IPS DF 19.7 (cell line): ENCODE data around the gene DMD.

Experiments used
- DNase-seq: peaks from one replicate; pipeline ENCODE4 v3.0.0-alpha.2; 2013; ENCODE audit warnings: low read depth, low spot score

Gene DMD

DNA sequence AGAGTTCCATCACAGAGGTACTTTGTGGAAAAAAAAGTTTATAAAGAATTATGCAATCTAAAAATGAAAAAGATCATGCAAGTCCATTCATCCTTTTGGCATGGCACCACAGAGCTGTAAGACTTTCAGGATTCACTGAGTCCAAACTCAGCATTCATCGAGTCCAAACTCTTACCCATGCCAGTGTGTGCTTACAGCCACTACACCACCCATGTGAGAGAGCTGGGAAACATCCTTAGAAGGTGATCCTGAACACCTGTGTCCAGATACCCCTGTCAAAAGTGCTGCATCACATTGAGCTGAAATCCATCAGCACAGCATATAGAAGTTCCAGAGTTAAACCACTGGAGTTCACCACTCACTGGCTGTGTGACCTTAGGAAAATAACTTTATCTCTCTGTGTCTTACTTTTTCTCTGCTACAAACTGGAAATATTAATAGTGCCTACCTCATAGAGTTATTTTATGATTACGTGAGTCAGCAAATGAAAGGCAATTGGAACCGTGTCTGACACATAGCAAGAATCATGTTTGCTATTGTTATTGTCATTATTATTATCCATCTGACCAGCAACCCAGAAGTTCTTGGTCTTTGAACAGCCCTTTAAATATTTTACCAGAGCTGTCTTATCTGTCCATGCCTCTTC, 2024.5 kb downstream of the DMD start:
- no peak for DNase-seq

DNA sequence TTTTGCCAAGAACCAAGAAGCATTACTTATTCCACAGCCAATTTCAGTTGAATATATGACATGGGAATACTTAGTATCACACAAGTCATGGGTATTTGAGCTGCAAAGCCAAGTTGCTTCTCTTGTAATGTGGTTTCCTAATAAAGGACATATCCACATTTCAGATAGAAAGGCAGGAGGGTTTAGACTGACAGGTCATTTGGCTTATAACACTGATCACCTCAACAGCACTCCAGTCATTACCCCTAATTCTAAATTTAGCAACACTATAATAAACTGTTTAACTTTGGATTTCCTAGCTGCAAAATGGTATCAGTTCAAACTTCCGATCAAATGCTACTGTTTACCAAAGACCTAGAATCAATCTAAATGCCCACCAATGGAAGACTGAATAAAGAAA, 2025.5 kb downstream of the DMD start:
- DNase-seq: no peak

DNA sequence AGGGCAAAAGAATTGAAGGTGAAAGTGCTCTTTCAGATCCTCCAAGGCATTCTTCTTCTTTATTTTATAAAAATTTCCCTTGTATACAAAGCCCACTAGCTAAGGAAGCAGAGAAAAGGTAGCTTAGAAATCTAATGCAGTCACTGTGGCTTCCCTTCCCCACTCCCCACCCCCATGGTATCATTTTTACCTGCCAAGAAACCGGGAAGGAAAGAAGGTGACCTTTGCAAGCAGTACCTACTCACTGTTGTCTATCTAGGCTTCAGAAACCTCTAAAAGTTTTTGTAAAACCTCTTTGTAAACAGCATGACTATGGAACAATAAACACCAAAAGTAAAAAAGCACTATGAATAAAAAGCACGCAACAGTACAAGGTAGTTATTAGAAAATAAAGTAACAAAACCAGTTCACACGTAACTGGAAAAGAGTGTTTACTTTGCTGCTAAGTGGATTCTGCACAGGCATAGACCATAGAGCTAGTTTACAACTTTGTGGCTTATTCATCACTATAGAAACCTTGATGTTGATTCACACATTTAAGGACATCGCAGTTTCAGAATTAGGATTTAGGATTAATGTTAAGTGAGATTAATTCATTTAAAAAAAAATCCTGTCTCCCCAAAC, 2029.9 kb downstream of the DMD start:
- DNase-seq: no peak

DNA sequence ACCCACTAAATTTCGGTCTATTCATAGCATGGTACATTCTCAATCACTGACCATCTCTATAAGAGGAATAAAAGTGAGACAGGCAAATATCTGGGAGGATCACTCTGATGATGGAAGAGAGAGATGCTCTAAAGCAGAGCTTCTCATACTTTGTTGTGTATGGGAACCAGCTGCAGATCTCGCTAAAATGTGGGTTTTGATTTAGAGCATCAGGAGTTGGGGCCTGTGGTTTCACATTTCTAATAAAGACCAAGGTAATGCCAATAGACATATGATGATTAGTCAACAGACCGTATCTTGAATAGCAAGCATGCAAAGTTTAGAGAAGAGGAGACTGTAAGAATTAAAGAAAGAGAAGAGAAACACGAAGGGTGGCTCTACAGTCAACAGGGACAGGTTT, 2032.1 kb downstream of the DMD start:
- no peak for DNase-seq

DNA sequence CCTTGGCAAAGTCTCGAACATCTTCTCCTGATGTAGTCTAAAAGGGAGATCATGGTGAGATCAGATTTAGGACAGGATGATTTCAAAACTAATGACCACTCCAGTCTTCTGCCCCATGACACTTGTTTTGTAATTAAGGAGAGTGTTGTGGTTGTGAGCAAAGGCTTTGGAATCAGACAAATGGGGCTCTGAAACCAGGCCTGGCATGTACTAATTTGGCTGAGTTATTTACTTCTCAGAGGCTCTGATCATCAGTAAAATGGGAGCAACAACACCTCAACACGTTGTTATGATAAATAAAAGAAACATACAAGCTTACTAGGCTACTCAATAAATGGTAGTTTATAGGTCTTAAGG, 2032.6 kb downstream of the DMD start:
- no peak for DNase-seq

DNA sequence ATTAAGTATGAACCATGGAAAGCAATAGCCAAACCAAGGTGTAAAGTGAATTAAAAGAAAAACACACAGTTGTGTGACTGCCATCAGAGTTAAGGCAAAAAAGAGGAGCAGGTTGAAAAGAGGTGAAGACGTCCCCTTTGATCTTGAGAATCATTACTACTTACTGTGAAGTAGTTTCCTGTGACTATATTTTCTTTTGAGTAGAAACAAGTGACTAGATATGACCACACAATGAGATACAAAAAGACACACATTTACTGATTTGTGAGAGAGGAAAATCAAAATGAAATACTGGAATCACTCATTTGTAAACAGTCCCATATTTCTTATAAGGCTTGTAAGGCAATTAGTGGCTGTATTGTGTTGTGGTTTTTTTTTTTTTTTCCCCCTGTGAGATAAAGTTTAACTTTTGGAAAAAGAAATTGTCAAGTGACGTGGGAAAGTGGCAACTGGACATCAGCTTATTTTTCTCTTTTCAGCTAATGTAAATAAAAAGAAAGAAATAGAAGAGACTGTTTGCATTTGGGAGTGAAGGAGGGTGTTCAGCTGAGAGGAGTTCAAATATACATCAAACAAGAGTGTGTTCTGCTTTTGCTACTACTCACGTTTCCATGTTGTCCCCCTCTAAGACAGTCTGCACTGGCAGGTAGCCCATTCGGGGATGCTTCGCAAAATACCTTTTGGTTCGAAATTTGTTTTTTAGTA, 2033.1 kb downstream of the DMD start:
- DNase-seq: no peak

DNA sequence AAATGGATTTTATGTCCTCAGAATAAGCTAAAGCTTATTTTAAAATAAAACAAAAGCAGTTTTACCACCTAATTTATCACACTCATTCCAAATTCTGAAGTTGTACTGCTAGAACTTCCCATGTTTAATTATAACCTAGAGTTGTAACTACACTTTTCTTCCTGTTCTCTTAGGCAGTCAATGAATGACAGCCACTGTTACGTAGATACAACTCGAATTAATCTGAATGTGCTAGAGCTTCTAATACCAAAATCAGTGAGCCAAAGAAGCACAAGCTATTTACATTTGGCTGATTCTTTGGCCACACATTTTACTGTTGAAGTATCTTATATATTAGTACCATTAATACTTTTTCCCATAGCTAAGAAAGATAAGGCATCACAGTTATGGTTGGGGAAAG, 2040.6 kb downstream of the DMD start:
- DNase-seq: no peak

DNA sequence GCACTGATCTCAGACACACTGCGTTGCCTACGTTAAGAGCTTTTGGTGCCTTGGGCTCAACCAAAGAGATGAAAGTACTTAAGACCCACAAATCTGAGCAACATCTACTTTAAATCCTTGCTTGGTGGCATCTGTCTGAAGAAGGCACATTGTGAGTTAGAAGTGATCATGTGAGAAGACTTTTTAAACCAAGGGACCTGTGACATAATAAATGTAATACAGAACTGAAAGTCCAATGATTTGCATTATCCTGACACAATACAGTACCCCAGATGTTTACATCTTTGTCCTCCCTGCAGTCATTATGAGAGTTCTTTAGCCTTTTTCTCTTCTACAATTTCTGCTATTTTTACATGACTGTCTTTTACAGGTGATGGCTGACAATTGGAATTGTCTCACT, 2042.8 kb downstream of the DMD start:
- DNase-seq: no peak

DNA sequence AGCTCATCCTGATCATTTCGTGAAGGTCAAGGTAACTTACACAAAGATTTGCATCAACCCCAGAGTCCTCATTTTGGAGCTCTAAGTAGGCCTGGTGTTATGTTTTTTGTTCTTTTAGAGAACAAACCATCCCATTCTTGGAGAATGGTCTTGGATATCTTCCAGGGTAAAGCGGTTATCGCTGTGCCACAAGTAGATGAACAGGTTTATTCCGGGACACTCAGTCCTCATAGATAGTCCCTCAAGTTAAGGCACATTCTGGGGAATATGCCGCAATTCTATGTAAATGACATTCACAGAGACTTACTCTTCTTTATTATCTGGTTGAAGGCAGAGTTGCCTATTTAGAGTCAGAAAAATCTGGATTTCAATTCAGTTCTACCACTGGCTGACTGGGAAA, 2044.5 kb downstream of the DMD start:
- DNase-seq: no peak

DNA sequence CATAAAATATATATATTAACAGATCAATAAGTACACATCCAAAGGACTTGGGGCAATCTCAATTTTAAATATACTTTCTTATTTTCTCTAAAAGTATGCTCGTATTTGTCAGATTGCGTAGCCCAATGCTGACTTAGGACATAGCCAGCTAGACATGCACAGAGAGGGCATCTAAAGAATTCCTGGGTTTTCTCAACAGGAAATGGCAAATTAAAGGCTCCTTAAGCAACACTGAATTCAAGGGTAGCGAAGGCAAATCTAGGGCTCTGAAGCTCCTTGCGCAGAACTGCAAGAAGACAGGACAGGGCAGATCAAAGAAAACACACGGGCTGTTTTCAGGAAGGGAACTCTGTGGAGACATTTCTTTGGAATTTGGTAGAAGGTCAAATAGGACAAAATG, 2044.9 kb downstream of the DMD start:
- no peak for DNase-seq

DNA sequence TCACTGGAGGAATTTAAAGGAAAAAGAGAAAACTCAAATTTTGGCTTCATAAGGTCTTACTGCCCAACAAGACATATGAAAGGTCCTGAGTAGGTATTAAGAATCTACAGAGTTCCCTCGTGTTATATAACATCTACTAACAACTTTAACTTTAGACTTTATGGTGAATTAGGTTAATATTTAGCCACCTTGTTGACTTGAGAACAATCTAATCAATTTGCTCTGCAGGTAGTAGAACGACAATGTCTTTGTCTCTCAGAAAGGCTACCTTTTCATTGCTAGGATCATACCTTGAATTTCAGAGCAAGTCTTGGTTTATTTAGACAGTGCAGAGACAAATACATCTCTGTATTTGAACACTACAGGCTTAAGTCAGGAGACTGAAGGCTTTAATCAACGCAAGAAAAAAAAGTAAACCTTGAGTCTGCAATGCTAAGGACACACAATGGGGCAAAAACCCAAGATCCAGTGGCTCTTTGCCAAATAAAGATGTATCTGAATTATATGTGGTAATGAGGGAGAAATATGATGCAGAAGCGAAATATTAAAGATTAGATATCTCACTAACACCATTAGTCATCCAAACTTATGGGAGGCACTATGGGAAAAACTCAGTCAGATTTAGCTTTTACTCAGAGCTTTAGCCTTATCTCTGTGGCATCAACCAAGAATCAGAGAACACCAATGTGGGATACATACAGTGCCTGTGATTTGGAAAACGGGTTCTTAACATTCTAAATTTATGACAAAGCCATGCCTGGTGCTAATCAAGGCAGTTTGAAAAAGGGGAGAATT, 2045.9 kb downstream of the DMD start:
- DNase-seq: no peak

DNA sequence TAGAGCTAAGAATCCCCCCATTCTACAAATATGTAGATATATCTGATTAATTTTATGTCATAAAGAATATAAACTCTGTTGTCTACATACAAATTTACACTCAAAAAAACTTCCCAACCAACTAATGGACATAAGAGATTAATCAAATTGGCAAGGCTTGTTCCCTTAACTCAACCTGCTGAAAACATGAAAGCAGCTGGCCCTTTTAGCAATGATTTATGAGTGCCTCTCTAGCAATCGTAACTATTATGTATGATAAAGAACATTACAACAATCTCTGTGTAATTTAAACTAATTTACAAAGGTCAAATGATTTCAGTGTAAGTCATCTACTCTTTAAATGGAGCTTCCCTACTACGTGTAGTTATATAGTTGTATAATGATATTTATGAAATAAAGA, 2056.4 kb downstream of the DMD start:
- DNase-seq: no peak

DNA sequence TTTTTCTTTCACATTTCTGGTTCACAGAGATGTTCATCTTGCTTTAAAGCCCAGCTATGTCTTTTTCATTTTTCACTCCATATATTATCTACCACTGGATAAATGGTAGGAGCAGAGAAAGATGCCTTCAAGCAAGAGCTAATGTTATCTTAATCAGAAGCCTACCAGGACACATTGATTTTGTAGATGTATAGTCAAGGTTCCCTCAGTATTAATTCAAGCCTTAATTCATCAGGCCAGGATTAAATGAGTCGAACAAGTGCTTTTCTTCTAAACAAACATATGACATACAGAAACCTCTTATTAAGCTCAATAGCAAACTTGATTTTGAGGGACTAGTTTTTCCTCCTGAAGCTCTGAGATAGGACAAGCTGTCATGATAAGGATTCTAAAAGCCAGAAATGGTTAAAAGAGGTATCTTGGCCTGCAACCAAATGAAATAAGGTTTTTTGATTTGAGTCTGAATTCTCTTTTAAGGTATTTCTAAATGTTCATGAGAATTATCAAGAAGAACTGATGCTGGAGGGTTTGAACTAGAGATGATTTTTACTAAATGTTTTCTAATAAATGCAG, 2057.8 kb downstream of the DMD start:
- no peak for DNase-seq

DNA sequence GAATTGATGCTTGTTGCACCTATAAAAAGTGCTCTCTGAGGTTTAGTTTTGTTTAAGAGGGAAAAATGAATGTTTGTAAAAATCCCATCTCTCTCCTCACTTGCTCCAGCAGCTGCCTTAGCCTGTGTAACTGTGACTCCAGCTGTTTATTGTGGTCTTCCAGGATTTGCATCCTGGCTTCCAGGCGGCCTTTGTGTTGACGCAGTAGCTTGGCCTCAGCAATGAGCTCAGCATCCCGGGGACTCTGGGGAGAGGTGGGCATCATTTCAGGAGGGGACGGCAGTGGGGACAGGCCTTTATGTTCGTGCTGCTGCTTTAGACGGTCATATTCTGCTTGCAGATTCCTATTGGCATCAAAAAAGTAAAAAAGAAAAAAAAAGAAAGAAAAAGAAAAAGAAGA, 2064.2 kb downstream of the DMD start:
- no peak for DNase-seq

DNA sequence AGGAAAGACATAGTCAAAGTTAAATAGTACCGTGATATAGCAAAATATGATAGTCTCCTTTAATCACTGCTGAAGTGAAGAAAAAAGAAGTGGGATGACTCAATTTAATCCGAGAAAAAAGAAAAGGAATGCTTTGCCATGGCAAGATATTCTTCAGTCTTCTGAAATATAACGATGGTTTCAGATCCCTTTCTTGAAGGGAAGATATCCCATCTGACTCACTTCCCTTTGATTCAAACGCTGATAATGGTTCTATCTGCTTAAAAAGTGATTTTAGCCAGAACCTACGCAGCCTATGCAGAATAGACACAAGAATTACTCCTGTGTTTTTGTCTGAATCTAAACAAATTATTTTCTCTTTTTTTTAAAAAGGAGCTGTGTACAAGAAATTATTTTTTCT, 2071.4 kb downstream of the DMD start:
- DNase-seq: no peak

DNA sequence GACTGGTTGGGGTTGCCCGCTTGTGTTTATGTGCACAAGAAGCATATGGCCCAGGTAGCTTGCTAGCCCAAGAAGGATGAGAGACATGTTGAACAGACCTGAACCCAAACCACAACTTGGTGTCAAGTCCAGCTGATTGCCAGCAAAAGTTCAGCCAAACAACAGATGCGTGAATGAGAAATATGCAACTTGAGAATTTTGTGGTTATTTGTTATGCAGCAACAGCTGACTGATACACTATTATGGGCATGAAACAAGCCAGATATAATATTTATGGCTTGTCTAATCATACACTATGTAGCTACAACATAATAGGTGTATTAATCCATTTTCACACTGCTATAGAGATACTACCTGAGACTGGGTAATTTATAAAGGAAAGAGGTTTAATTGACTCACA, 2073.2 kb downstream of the DMD start:
- DNase-seq: no peak

DNA sequence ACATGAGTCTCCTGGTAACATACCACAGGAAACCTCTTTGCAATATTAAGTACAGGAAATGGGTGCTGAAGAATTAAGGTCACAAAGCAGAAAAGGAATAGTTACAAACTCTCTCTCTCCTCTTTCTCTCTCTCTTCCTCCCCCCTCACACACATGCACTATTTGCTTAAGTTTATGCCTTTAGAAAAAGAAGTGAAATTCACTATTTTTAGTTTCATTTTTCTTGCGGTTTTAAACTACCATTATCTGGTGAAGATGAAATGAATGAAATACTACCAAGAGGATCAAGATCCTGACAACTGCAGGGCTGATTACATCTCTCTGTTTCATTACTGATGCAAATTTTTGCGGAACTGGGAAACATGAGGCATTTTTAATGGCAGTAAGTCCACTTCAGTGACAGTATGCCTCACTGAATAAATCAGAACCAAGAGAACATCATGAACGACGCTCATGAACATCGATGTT, 2075.2 kb downstream of the DMD start:
- DNase-seq: no peak

DNA sequence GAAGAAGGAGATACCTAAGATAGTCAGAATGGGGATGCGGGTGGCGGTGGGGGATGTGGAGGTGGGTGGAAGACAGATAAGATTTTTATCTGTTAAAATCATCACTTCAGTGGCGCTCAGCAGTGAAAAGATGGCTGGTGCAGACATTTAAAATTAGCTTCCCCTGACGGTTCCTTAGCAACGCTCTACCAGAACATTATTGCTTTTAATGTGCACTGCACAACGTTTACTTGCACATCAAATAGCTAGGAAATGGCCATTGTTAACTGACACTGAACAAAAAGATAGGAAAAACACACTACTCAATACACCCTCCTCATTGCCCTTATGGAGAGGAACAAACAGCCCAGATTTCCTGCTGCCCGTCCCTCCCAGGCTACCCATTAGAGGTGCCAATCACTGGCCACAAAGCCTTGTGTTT, 2078.5 kb downstream of the DMD start:
- DNase-seq: no peak

DNA sequence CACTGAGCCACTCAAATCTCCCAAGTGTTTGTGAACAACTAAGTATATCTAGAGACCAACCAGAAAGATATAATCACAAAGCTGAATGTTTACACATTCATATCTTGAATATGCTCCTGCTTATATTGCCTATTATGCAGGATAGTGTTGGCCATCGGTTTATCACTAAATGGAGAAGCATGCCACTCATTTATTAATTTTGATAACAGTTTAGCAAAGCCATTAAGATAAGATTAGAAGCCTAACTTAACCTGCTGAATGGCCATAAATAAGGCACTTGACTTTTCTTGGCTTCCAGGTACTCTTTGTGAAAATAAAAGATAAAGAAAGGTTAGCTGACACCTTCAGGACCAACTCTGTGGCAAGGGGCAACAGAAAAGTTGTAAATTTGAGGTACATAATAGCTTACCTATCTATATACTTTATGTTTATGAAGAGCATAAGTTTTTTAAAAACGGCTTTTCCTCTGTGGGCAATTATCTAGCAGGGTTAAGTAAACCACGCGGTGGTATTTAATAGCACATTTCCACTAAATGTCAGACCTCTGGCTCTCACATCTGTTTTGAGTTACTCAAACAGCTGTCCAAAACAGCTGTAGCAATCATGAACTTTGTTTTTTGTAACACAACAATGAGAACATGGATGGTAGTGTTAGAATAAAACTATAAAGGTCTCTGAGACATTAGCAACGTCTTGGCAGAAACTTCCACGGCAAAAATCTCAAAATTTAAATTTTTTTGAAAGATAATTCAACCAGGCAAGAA, 2080.7 kb downstream of the DMD start:
- DNase-seq: no peak

DNA sequence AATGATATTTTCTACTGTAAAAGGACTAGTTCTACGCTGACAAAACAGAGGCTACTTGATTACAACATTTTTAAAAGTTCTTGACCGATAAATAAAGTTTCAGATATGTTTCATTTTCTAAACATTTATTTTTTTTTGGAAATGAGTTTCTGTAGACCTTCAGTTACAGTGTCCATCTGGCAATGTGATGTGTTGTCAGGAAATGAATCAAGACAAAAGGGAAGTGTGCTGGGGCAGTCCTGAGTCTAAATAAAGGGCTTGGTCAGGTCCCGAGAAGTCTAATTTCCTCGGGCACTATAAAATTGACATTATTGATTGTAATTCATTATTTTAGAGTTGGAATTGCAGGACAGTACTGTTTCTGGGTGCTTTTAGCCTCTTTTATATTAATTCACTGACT, 2082.5 kb downstream of the DMD start:
- no peak for DNase-seq

DNA sequence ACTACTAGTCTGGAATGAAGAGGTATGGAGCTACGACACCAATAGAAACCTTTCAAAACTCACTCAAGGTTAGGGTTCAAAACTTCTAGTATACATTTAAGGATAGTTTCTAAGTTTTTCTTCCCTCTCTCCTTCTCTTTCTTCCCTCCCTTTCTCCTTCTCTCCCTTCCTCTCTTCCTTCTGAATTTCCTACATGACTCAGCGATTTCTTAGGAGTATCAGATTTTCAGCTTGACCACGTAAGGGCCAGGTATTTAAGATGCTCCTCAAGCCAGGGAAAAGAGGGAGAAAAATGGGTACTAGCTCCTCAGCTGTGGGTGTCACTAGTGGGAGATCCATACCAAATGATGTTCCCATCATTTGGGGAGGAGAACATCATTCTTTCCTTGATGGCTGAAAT, 2083.6 kb downstream of the DMD start:
- no peak for DNase-seq
